HepG2 (cell line): Measurements from ENCODE around the gene DNAJB12. TPM values are rescaled to one million over a fixed set of nuclear protein-coding genes. Genes with fewer than 3 reads are reported as not detected.

Experiments
- CBX2 ChIP-seq, 2 experiments: fragments of 200-600 bp in 1 of 2; sonication (generic); formaldehyde crosslinking in 1 of 2; IDR thresholded peaks; 2 replicates each; pipeline versions ENCODE4 v1.7.0 to v1.8.1; 2018 to 2022; ENCODE audit warnings: low read depth in 2 of 2, low read length in 1 of 2, mild to moderate bottlenecking in 1 of 2, missing genetic modification reagents in 1 of 2
- DMAP1 ChIP-seq: IDR thresholded peaks from 2 replicates; pipeline ENCODE4 v1.6.1; 2016
- ELF1 ChIP-seq: sonication (generic); formaldehyde crosslinking; IDR thresholded peaks from 2 replicates; pipeline ENCODE4 v1.4.0; 2020; ENCODE audit warnings: missing genetic modification reagents
- HNRNPH1 ChIP-seq: fragments of 200-400 bp; formaldehyde crosslinking; optimal IDR thresholded peaks from 2 replicates; pipeline ENCODE3; 2017; ENCODE audit warnings: mild to moderate bottlenecking, low read depth, low read length
- MZF1 ChIP-seq: sonication (generic); formaldehyde crosslinking; IDR thresholded peaks from 2 replicates; pipeline ENCODE4 v1.8.1; 2023; ENCODE audit warnings: mild to moderate bottlenecking, missing genetic modification reagents, borderline replicate concordance
- NAIF1 ChIP-seq: sonication (generic); formaldehyde crosslinking; IDR thresholded peaks from 2 replicates; pipeline ENCODE4 v1.5.0; 2020; ENCODE audit warnings: mild to moderate bottlenecking, missing genetic modification reagents, borderline replicate concordance
- NFKBIZ ChIP-seq: IDR thresholded peaks from 2 replicates; pipeline ENCODE4 v1.6.1; 2018; ENCODE audit warnings: missing genetic modification reagents, missing compliant biosample characterization
- NR2F6 ChIP-seq, 2 experiments: IDR thresholded peaks; 2 replicates each; pipeline ENCODE4 v1.6.1; 2016; ENCODE audit warnings: antibody characterized with exemption in 1 of 2, mild to moderate bottlenecking in 1 of 2
- SIX1 ChIP-seq: sonication (generic); formaldehyde crosslinking; IDR thresholded peaks from 2 replicates; pipeline ENCODE4 v1.4.0; 2020; ENCODE audit warnings: missing genetic modification reagents, borderline replicate concordance
- SMC3 ChIP-seq: IDR thresholded peaks from 2 replicates; pipeline ENCODE4 v1.6.1; 2011; ENCODE audit warnings: low read length, improper control_type of control experiment
- SOX13 ChIP-seq, 3 experiments: fragments of 450-650 bp in 1 of 3; sonication (generic) in 1 of 3; formaldehyde crosslinking in 1 of 3; IDR thresholded peaks in 2 of 3; conservative IDR thresholded peaks in 1 of 3; 2 replicates each; pipeline versions ENCODE4 v1.5.0 to v1.6.1; 2016 to 2020; ENCODE audit warnings: antibody characterized with exemption in 1 of 3, mild to moderate bottlenecking in 1 of 3, missing compliant biosample characterization in 1 of 3, missing genetic modification reagents in 1 of 3, moderate library complexity in 1 of 3
- TARDBP ChIP-seq: sonication (generic); formaldehyde crosslinking; IDR thresholded peaks from 2 replicates; pipeline ENCODE4 v1.8.0; 2022; ENCODE audit warnings: mild to moderate bottlenecking, missing genetic modification reagents
- TCF7L2 ChIP-seq: IDR thresholded peaks from 2 replicates; pipeline ENCODE4 v1.6.1; 2011; ENCODE audit warnings: mild to moderate bottlenecking, low read depth, low read length, moderate library complexity
- ZFP82 ChIP-seq: sonication (generic); formaldehyde crosslinking; IDR thresholded peaks from 2 replicates; pipeline ENCODE4 v1.5.1; 2020; ENCODE audit warnings: mild to moderate bottlenecking, missing genetic modification reagents, borderline replicate concordance
- ZNF292 ChIP-seq: sonication (generic); formaldehyde crosslinking; IDR thresholded peaks from 2 replicates; pipeline ENCODE4 v1.8.1; 2022; ENCODE audit warnings: mild to moderate bottlenecking, low read depth, missing genetic modification reagents, borderline replicate concordance
- ZNF468 ChIP-seq: sonication (generic); formaldehyde crosslinking; IDR thresholded peaks from 2 replicates; pipeline ENCODE4 v1.8.0; 2022; ENCODE audit warnings: mild to moderate bottlenecking, moderate library complexity, missing genetic modification reagents
- ZNF550 ChIP-seq: sonication (generic); formaldehyde crosslinking; IDR thresholded peaks from 2 replicates; pipeline ENCODE4 v1.4.0; 2020; ENCODE audit warnings: mild to moderate bottlenecking, missing genetic modification reagents, borderline replicate concordance
- ZNF629 ChIP-seq: sonication (generic); formaldehyde crosslinking; conservative IDR thresholded peaks from 2 replicates; pipeline ENCODE4 v1.5.0; 2020; ENCODE audit warnings: missing genetic modification reagents
- ZNF816 ChIP-seq: sonication (generic); formaldehyde crosslinking; IDR thresholded peaks from 2 replicates; pipeline ENCODE4 v1.8.0; 2022; ENCODE audit warnings: missing genetic modification reagents, mild to moderate bottlenecking, borderline replicate concordance
- ZSCAN30 ChIP-seq: sonication (generic); formaldehyde crosslinking; IDR thresholded peaks from 2 replicates; pipeline ENCODE4 v1.5.0; 2020; ENCODE audit warnings: mild to moderate bottlenecking, missing genetic modification reagents
- polyA plus RNA-seq, 8 experiments: library from polyadenylated mRNA; depleted of rRNA in 3 of 8; stranded (reverse) in 7 of 8; unstranded in 1 of 8; fragments of >200 nt; fragmentation: Illumina TruSeq in 4 of 8; extraction: Trizol in 4 of 8; gene quantifications; 2 replicates each; pipeline versions ENCODE4 v1.2.1 to v1.2.3, GENCODE V29; 2011 to 2016; ENCODE audit warnings: low read depth in 4 of 8, missing spikeins in 1 of 8, mixed read lengths in 1 of 8; ENCODE audit not compliant: insufficient read depth in 1 of 8
- total RNA-seq, 5 experiments: library from RNA; depleted of rRNA; stranded (reverse); fragments of >200 nt; fragmentation: Illumina TruSeq; extraction: Trizol; gene quantifications; 2 replicates each; pipeline ENCODE4 v1.2.3, GENCODE V29; 2016; ENCODE audit warnings: low read depth in 1 of 5
- TF ChIP-seq, protein P1 (sequence below): sonication (generic); formaldehyde crosslinking; IDR thresholded peaks from 2 replicates; pipeline ENCODE4 v1.8.0; 2022; ENCODE audit warnings: missing genetic modification reagents, mild to moderate bottlenecking, moderate library complexity, borderline replicate concordance
- TF ChIP-seq, protein P2 (sequence below): fragments of 450-650 bp; IDR thresholded peaks from 2 replicates; pipeline ENCODE4 v1.6.1; 2017; ENCODE audit warnings: mild to moderate bottlenecking
- TF ChIP-seq, protein P3 (sequence below): sonication (generic); formaldehyde crosslinking; IDR thresholded peaks from 2 replicates; pipeline ENCODE4 v1.5.0; 2020; ENCODE audit warnings: missing genetic modification reagents

Gene DNAJB12
- total and polyA plus RNA-seq, 2 of the 13 experiments (the other 11 are each of a cell fraction or from before 2014, with no cell fraction given) = 10.8 to 18.2 TPM

DNA sequence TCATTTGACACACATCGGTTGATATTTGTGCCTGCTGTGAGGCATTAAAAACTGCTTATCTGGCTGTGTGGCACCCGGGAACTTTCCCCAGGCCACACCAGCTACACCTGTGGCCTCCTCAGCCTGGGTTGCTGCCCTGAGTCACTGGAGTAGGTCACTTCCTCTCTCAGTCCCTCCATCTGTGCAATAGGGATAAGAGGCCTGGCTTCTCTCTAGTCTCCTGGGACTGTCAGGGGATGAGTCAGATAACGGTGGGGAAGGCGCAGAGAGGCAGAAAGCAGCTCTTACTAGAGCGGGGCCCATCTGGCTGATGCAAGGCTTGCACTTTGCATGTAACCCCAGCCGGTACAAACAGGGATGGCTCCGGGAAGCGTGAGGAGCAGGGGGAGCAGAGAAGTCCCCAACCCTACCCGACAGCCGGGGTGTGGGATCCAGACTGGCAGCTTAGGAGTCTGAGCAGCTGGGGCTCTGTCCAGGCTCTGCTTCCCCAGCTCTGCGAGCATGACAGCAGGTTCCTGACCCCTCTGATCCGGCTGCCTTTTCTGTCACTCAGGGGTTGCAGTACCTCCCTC lies 34.0 kb downstream of the DNAJB12 start (continued):
- TF ChIP-seq ZNF550 (CRISPR knock-in tag) (no peak), NFKBIZ (CRISPR knock-in tag) (peak; percentile 87; the same call in 1 of the 2 replicates), NAIF1 (CRISPR knock-in tag) (no peak), ZNF292 (CRISPR knock-in tag) (peak; percentile 91), SOX13 (IDR thresholded peaks at IDR 0.05) (peak; percentile 18; the same call in 1 of the 2 replicates), SOX13 (CRISPR knock-in tag; conservative IDR thresholded peaks at IDR 0.05 in 1 of 2, IDR thresholded peaks at IDR 0.05 in 1 of 2) (peak in 1 of 2 experiments; percentile 39; a peak in 1 of 4 replicates), HNRNPH1 (no peak), SMC3 (peak; percentile 8; the same call in 1 of the 2 replicates), NR2F6 (IDR thresholded peaks at IDR 0.05) (peak; percentile 36; the same call in 1 of the 2 replicates), NR2F6 (CRISPR knock-in tag; IDR thresholded peaks at IDR 0.05) (peak; percentile 8; the same call in 1 of the 2 replicates), ZFP82 (CRISPR knock-in tag) (peak; percentile 65; the same call in 1 of the 2 replicates), ZSCAN30 (no peak), DMAP1 (CRISPR knock-in tag) (0 out of 2 replicates have a peak, but pooled peaks have one; percentile 13), ELF1 (peak; percentile 50; the same call in 1 of the 2 replicates), MZF1 (no peak), TARDBP (CRISPR knock-in tag) (no peak; the same call in 1 of the 2 replicates), TCF7L2 (no peak), ZNF468 (no peak), ZNF816 (CRISPR knock-in tag) (peak; percentile 86; the same call in 1 of the 2 replicates), SIX1 (no peak; the same call in 1 of the 2 replicates), CBX2 (IDR thresholded peaks at IDR 0.05; ENCODE audit: low read depth, low read length) (no peak), CBX2 (CRISPR knock-in tag; IDR thresholded peaks at IDR 0.05; ENCODE audit: low read depth) (no peak), ZNF629 (CRISPR knock-in tag) (peak; percentile 98)
- TF ChIP-seq, protein P1, sequence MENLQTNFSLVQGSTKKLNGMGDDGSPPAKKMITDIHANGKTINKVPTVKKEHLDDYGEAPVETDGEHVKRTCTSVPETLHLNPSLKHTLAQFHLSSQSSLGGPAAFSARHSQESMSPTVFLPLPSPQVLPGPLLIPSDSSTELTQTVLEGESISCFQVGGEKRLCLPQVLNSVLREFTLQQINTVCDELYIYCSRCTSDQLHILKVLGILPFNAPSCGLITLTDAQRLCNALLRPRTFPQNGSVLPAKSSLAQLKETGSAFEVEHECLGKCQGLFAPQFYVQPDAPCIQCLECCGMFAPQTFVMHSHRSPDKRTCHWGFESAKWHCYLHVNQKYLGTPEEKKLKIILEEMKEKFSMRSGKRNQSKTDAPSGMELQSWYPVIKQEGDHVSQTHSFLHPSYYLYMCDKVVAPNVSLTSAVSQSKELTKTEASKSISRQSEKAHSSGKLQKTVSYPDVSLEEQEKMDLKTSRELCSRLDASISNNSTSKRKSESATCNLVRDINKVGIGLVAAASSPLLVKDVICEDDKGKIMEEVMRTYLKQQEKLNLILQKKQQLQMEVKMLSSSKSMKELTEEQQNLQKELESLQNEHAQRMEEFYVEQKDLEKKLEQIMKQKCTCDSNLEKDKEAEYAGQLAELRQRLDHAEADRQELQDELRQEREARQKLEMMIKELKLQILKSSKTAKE (CRISPR knock-in tag) = 0 out of 2 replicates have a peak, but pooled peaks have one; percentile 21
- TF ChIP-seq, protein P2, sequence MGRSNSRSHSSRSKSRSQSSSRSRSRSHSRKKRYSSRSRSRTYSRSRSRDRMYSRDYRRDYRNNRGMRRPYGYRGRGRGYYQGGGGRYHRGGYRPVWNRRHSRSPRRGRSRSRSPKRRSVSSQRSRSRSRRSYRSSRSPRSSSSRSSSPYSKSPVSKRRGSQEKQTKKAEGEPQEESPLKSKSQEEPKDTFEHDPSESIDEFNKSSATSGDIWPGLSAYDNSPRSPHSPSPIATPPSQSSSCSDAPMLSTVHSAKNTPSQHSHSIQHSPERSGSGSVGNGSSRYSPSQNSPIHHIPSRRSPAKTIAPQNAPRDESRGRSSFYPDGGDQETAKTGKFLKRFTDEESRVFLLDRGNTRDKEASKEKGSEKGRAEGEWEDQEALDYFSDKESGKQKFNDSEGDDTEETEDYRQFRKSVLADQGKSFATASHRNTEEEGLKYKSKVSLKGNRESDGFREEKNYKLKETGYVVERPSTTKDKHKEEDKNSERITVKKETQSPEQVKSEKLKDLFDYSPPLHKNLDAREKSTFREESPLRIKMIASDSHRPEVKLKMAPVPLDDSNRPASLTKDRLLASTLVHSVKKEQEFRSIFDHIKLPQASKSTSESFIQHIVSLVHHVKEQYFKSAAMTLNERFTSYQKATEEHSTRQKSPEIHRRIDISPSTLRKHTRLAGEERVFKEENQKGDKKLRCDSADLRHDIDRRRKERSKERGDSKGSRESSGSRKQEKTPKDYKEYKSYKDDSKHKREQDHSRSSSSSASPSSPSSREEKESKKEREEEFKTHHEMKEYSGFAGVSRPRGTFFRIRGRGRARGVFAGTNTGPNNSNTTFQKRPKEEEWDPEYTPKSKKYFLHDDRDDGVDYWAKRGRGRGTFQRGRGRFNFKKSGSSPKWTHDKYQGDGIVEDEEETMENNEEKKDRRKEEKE = no peak
- TF ChIP-seq, protein P3, sequence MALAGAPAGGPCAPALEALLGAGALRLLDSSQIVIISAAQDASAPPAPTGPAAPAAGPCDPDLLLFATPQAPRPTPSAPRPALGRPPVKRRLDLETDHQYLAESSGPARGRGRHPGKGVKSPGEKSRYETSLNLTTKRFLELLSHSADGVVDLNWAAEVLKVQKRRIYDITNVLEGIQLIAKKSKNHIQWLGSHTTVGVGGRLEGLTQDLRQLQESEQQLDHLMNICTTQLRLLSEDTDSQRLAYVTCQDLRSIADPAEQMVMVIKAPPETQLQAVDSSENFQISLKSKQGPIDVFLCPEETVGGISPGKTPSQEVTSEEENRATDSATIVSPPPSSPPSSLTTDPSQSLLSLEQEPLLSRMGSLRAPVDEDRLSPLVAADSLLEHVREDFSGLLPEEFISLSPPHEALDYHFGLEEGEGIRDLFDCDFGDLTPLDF (CRISPR knock-in tag) = no peak
